BE2C (cell line): Measurements from ENCODE around the gene CFAP299.

Experiments
- DNase-seq: peaks from one replicate; pipeline ENCODE4 v3.0.0-alpha.2; 2020
- H3K27me3 ChIP-seq: fragments of 250-450 bp; sonication (Bioruptor Pico); 2 replicates; pipeline ENCODE4 v1.5.1; 2020; ENCODE audit warnings: mild to moderate bottlenecking
- H3K36me3 ChIP-seq: fragments of 250-450 bp; sonication (Bioruptor Pico); 2 replicates; pipeline ENCODE4 v1.5.1; 2020; ENCODE audit warnings: mild to moderate bottlenecking
- H3K4me1 ChIP-seq: fragments of 250-450 bp; sonication (Bioruptor Pico); 2 replicates; pipeline ENCODE4 v1.5.1; 2020
- H3K4me3 ChIP-seq: 2 replicates; pipeline ENCODE4 v1.5.1; 2011; ENCODE audit warnings: low read depth, low read length
- H3K9me3 ChIP-seq: fragments of 250-450 bp; sonication (Bioruptor Pico); 2 replicates; pipeline ENCODE4 v1.5.1; 2020
- CTCF ChIP-seq: IDR thresholded peaks from 2 replicates; pipeline ENCODE4 v1.5.1; 2012; ENCODE audit warnings: mild to moderate bottlenecking, low read depth, low read length

CFAP299 gene

GRCh38 chr4:80912350-80912749 lies 576.8 kb downstream of the CFAP299 start:
- Histone ChIP-seq H3K4me1 (no peaks in the 10 kb centered on the region), H3K36me3 (no peaks in the 10 kb centered on the region), H3K27me3 (no peaks in the 10 kb centered on the region), H3K4me3 (no peak overlapping the region), H3K9me3 (no peaks in the 10 kb centered on the region; the same call in 1 of the 2 replicates)
- DNase-seq, result no peak
- TF ChIP-seq CTCF, result no peak

GRCh38 chr4:80913381-80913780 lies 577.9 kb downstream of the CFAP299 start:
- no peak overlapping the region for H3K4me3 ChIP-seq
- no peaks in the 10 kb centered on the region for H3K36me3 ChIP-seq
- no peaks in the 10 kb centered on the region for H3K4me1 ChIP-seq
- H3K9me3 ChIP-seq, result no peaks in the 10 kb centered on the region; the same call in 1 of the 2 replicates
- no peak for DNase-seq
- TF ChIP-seq CTCF, result no peak
- H3K27me3 ChIP-seq, result no peaks in the 10 kb centered on the region

- Histone ChIP-seq H3K4me3 (no peak overlapping the region), H3K27me3 (no peaks in the 10 kb centered on the region), H3K9me3 (no peaks in the 10 kb centered on the region), H3K4me1 (no peaks in the 10 kb centered on the region), H3K36me3 (no peaks in the 10 kb centered on the region)
- DNase-seq, result no peak
- no peak for TF ChIP-seq CTCF
These were observed 581.2 kb downstream of the CFAP299 start for GRCh38 chr4:80916770-80917169.

GRCh38 chr4:80918004-80918403 lies 582.5 kb downstream of the CFAP299 start:
- Histone ChIP-seq H3K9me3 (no peaks in the 10 kb centered on the region), H3K4me1 (no peaks in the 10 kb centered on the region), H3K4me3 (no peak overlapping the region), H3K36me3 (no peaks in the 10 kb centered on the region), H3K27me3 (no peaks in the 10 kb centered on the region)
- no peak for TF ChIP-seq CTCF
- no peak for DNase-seq

GRCh38 chr4:80921441-80921840 lies 585.9 kb downstream of the CFAP299 start:
- Histone ChIP-seq H3K27me3 (no peaks in the 10 kb centered on the region), H3K4me3 (no peak overlapping the region), H3K4me1 (no peaks in the 10 kb centered on the region), H3K9me3 (no peaks in the 10 kb centered on the region), H3K36me3 (no peaks in the 10 kb centered on the region)
- no peak for TF ChIP-seq CTCF
- DNase-seq, result no peak

GRCh38 chr4:80922941-80923340 lies 587.4 kb downstream of the CFAP299 start:
- Histone ChIP-seq H3K27me3 (no peaks in the 10 kb centered on the region), H3K4me3 (no peak overlapping the region), H3K4me1 (no peaks in the 10 kb centered on the region), H3K9me3 (no peaks in the 10 kb centered on the region), H3K36me3 (no peaks in the 10 kb centered on the region)
- DNase-seq, result no peak
- TF ChIP-seq CTCF, result no peak
